ENCODE measurements around the gene ISM1.

Gene ISM1

DNA sequence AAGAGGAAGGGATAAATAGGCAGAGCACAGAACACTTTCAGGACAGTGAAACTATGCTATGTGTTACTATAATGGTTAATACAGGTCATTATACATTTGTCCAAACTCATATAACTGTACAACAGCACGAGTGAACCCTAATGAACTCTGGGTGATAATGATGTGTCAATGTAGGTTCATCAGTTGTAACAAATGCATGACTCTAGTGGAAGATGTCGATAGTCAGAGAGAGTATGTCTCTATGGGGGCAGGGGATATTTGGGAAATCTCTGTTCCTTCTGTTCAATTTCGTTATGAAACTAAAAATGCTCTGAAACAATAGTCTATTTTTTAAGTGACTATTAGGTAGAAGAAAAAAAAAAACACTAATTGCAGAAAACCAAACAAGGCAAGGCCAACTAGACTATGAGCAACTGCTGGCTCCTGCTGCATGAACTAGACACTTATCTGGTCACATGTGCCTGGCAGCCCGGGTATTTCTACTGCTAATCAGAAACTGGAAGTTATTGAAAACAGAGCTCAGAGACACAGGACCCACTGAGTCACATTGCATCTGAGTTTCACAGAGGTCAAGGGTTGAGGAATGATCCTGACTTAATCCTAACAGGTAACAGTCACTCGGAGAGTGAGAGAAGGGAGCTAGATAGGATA lies 97.9 kb downstream of the ISM1 start:
- Histone ChIP-seq H3K79me2 (ENCODE audit: low read length) (no peaks in the 10 kb centered on the region), H3K27me3 (ENCODE audit: low read depth, low read length) (peaks cover 17% of the 10 kb centered on the region), H3K27ac (ENCODE audit: low read length) (no peak overlapping the region), H4K20me1 (ENCODE audit: insufficient read depth, low read length) (no peaks in the 10 kb centered on the region), H3K4me2 (ENCODE audit: low read length) (peak overlapping the region; percentile 26), H3K4me1 (ENCODE audit: low read length) (0 out of 2 replicates have a peak, but pooled peaks cover 6% of the 10 kb centered on the region), H3K9ac (ENCODE audit: low read length) (no peak overlapping the region), H2AFZ (ENCODE audit: low read depth, low read length) (0 out of 2 replicates have a peak overlapping the region, but pooled peaks have one; percentile 5), H3K9me3 (ENCODE audit: insufficient read depth, low read length) (no peaks in the 10 kb centered on the region), H3K4me3 (ENCODE audit: low read length) (no peak overlapping the region), H3K36me3 (replicated peaks; ENCODE audit: low read depth, low read length) (no peaks in the 10 kb centered on the region)
- TF ChIP-seq, protein P1, sequence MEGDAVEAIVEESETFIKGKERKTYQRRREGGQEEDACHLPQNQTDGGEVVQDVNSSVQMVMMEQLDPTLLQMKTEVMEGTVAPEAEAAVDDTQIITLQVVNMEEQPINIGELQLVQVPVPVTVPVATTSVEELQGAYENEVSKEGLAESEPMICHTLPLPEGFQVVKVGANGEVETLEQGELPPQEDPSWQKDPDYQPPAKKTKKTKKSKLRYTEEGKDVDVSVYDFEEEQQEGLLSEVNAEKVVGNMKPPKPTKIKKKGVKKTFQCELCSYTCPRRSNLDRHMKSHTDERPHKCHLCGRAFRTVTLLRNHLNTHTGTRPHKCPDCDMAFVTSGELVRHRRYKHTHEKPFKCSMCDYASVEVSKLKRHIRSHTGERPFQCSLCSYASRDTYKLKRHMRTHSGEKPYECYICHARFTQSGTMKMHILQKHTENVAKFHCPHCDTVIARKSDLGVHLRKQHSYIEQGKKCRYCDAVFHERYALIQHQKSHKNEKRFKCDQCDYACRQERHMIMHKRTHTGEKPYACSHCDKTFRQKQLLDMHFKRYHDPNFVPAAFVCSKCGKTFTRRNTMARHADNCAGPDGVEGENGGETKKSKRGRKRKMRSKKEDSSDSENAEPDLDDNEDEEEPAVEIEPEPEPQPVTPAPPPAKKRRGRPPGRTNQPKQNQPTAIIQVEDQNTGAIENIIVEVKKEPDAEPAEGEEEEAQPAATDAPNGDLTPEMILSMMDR (IDR thresholded peaks at IDR 0.05; ENCODE audit: low read depth, low read length): no peak
- no peak for TF ChIP-seq EZH2phosphoT487 (IDR thresholded peaks at IDR 0.05; ENCODE audit: low read depth)

DNA sequence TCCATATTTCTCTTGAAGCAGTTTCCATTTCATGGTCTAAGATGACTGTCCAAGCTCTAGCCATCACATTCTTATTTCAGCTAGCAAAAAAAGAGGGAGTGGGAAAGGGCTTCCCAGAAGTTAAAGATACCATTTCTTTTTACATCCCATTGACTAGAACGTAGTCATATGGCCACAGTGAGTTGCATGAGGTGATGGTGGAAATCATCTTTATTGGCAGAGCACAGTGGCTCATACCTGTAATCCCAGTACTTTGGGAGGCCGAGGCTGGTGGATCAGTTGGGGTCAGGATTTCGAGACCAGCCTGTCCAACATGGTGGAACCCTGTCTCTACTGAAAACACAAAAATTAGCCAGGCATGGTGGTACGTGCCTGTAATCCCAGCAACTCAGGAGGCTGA lies 99.6 kb downstream of the ISM1 start:
- H3K9me3 ChIP-seq (ENCODE audit: insufficient read depth, low read length): no peaks in the 10 kb centered on the region
- no peak overlapping the region for H3K4me3 ChIP-seq (ENCODE audit: low read length)
- no peak for TF ChIP-seq EZH2phosphoT487 (IDR thresholded peaks at IDR 0.05; ENCODE audit: low read depth)
- TF ChIP-seq, protein P1 (IDR thresholded peaks at IDR 0.05; ENCODE audit: low read depth, low read length): no peak
- no peaks in the 10 kb centered on the region for H4K20me1 ChIP-seq (ENCODE audit: insufficient read depth, low read length)
- H3K79me2 ChIP-seq (ENCODE audit: low read length): no peaks in the 10 kb centered on the region
- 0 out of 2 replicates have a peak, but pooled peaks cover 6% of the 10 kb centered on the region for H3K4me1 ChIP-seq (ENCODE audit: low read length)
- no peak overlapping the region for H3K9ac ChIP-seq (ENCODE audit: low read length)
- no peak overlapping the region for H2AFZ ChIP-seq (ENCODE audit: low read depth, low read length)
- no peak overlapping the region for H3K4me2 ChIP-seq (ENCODE audit: low read length)
- H3K27me3 ChIP-seq (ENCODE audit: low read depth, low read length): peaks cover 33% of the 10 kb centered on the region
- H3K36me3 ChIP-seq (replicated peaks; ENCODE audit: low read depth, low read length): no peaks in the 10 kb centered on the region
- no peak overlapping the region for H3K27ac ChIP-seq (ENCODE audit: low read length)

DNA sequence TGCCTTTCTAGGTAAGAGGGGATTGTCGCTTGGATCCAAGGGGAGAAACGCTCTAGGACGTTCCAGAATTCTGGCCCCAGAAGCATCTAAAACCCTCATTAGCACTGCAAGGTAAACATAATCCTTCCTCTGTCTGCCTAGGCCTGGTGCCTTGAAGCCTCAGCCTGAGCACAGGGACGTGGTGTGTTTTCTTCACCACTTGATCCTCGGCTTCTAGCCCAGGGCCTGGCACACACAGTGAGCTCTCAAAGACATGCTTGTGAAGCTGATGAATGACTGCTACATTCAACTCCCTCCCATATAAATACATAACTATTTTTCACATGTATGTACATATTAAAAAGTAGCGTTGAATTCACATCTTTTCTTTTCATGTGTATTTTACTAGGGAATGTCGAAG lies 100.3 kb downstream of the ISM1 start:
- H3K4me1 ChIP-seq (ENCODE audit: low read length): 0 out of 2 replicates have a peak, but pooled peaks cover 6% of the 10 kb centered on the region
- H3K27ac ChIP-seq (ENCODE audit: low read length): no peak overlapping the region

DNA sequence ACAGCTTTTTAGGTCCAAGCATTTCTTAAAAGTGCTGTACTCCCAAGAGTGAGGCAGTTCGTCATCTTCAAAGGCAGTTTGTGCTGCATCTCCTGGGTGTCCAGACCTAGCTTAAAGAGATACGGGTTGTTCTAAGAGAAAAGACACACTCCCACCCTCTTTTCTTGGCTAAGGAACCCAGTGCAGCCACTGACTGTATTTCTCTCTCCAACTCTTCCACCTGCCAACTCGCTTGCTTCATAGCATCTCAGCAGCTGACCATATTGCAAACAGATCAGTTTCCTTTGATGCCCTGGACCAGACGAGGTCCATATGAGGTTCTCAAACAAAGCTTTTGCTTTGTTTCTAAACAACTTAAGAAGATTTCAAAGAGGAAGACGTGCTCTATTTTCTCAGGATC lies 101.1 kb downstream of the ISM1 start:
- no peak overlapping the region for H3K9ac ChIP-seq (ENCODE audit: low read length)
- 0 out of 2 replicates have a peak, but pooled peaks cover 6% of the 10 kb centered on the region for H3K4me1 ChIP-seq (ENCODE audit: low read length)
- no peaks in the 10 kb centered on the region for H3K9me3 ChIP-seq (ENCODE audit: insufficient read depth, low read length)
- no peak overlapping the region for H3K27ac ChIP-seq (ENCODE audit: low read length)
- H4K20me1 ChIP-seq (ENCODE audit: insufficient read depth, low read length): no peaks in the 10 kb centered on the region
- no peak overlapping the region for H3K4me2 ChIP-seq (ENCODE audit: low read length)
- no peak overlapping the region for H3K4me3 ChIP-seq (ENCODE audit: low read length)
- TF ChIP-seq EZH2phosphoT487 (IDR thresholded peaks at IDR 0.05; ENCODE audit: low read depth): no peak
- TF ChIP-seq, protein P1 (IDR thresholded peaks at IDR 0.05; ENCODE audit: low read depth, low read length): no peak
- peaks cover 32% of the 10 kb centered on the region for H3K27me3 ChIP-seq (ENCODE audit: low read depth, low read length)
- H3K36me3 ChIP-seq (replicated peaks; ENCODE audit: low read depth, low read length): no peaks in the 10 kb centered on the region
- H3K79me2 ChIP-seq (ENCODE audit: low read length): no peaks in the 10 kb centered on the region
- H2AFZ ChIP-seq (ENCODE audit: low read depth, low read length): no peak overlapping the region

More for the DNA sequence above, 100.3 kb downstream of the ISM1 start:
- Histone ChIP-seq H3K9ac (ENCODE audit: low read length) (no peak overlapping the region), H3K27me3 (ENCODE audit: low read depth, low read length) (peaks cover 35% of the 10 kb centered on the region), H2AFZ (ENCODE audit: low read depth, low read length) (no peak overlapping the region), H3K79me2 (ENCODE audit: low read length) (no peaks in the 10 kb centered on the region), H3K36me3 (replicated peaks; ENCODE audit: low read depth, low read length) (no peaks in the 10 kb centered on the region), H3K4me3 (ENCODE audit: low read length) (no peak overlapping the region), H4K20me1 (ENCODE audit: insufficient read depth, low read length) (no peaks in the 10 kb centered on the region), H3K9me3 (ENCODE audit: insufficient read depth, low read length) (no peaks in the 10 kb centered on the region), H3K4me2 (ENCODE audit: low read length) (no peak overlapping the region)
- TF ChIP-seq EZH2phosphoT487 (IDR thresholded peaks at IDR 0.05; ENCODE audit: low read depth): no peak
- TF ChIP-seq, protein P1 (IDR thresholded peaks at IDR 0.05; ENCODE audit: low read depth, low read length): no peak

Data from OCI-LY3 (cell line).